ENCODE results near the gene NFATC2IP.

NFATC2IP gene

GRCh38 chr16:28950648-28951409 lies at the start of gene NFATC2IP:
TSS of gene NFATC2IP (plus strand) at chr16:28950937. CDS start at chr16:28951012, 75 bp downstream.
- peak within 1 kb of the TSS; percentile 86 for H3K27ac Mint-ChIP-seq
- H3K36me3 Mint-ChIP-seq (ENCODE audit: low read depth): peaks cover 50% of the 10 kb centered on the region
- peaks cover 36% of the 10 kb centered on the region for H3K4me1 Mint-ChIP-seq (ENCODE audit: low read depth)
- H3K9me3 Mint-ChIP-seq: no peaks in the 10 kb centered on the region
- intact Hi-C loops (cut with micrococcal nuclease): loop anchor here (1.0 to 2.0 kb wide), 4 partner anchors 23 to 128 kb away; partner anchors contain the start of genes ATXN2L, SPNS1 and TUFM
- peak within 1 kb of the TSS; percentile 89 for H3K4me3 Mint-ChIP-seq
- H3K27me3 Mint-ChIP-seq: peaks cover 6% of the 10 kb centered on the region

- H3K36me3 Mint-ChIP-seq (ENCODE audit: low read depth): peaks cover 35% of the 10 kb centered on the region
- peaks cover 20% of the 10 kb centered on the region for H3K4me1 Mint-ChIP-seq (ENCODE audit: low read depth)
- no peaks in the 10 kb centered on the region for H3K9me3 Mint-ChIP-seq
- no peaks in the 10 kb centered on the region for H3K27me3 Mint-ChIP-seq
- H3K27ac Mint-ChIP-seq: no peak overlapping the region
- intact Hi-C loops (cut with micrococcal nuclease): no loop called here
- no peak overlapping the region for H3K4me3 Mint-ChIP-seq
Observed at GRCh38 chr16:28901862-28902261, 48.9 kb upstream of the NFATC2IP start.

- Mint-ChIP-seq H3K27me3 (no peaks in the 10 kb centered on the region), H3K36me3 (ENCODE audit: low read depth) (peaks cover 43% of the 10 kb centered on the region), H3K4me3 (no peak overlapping the region), H3K9me3 (no peaks in the 10 kb centered on the region), H3K27ac (peak overlapping the region; percentile 26), H3K4me1 (ENCODE audit: low read depth) (peaks cover 20% of the 10 kb centered on the region)
- intact Hi-C loops (cut with micrococcal nuclease): no loop called here
Observed at GRCh38 chr16:28902909-28903308, 47.8 kb upstream of the NFATC2IP start.

GRCh38 chr16:28903344-28904042 lies 47.2 kb upstream of the NFATC2IP start:
- Mint-ChIP-seq H3K9me3 (no peaks in the 10 kb centered on the region), H3K4me3 (no peak overlapping the region), H3K4me1 (ENCODE audit: low read depth) (peaks cover 20% of the 10 kb centered on the region), H3K27me3 (no peaks in the 10 kb centered on the region), H3K27ac (no peak overlapping the region), H3K36me3 (ENCODE audit: low read depth) (peaks cover 49% of the 10 kb centered on the region)
- intact Hi-C loops (cut with micrococcal nuclease): no loop called here

GRCh38 chr16:28904363-28904762 lies 46.4 kb upstream of the NFATC2IP start:
- no peak overlapping the region for H3K4me3 Mint-ChIP-seq
- intact Hi-C loops (cut with micrococcal nuclease): no loop called here
- no peaks in the 10 kb centered on the region for H3K27me3 Mint-ChIP-seq
- peaks cover 20% of the 10 kb centered on the region for H3K4me1 Mint-ChIP-seq (ENCODE audit: low read depth)
- no peaks in the 10 kb centered on the region for H3K9me3 Mint-ChIP-seq
- no peak overlapping the region for H3K27ac Mint-ChIP-seq
- H3K36me3 Mint-ChIP-seq (ENCODE audit: low read depth): peaks cover 57% of the 10 kb centered on the region

- H3K4me3 Mint-ChIP-seq: no peak overlapping the region
- intact Hi-C loops (cut with micrococcal nuclease): no loop called here
Observed at GRCh38 chr16:28904828-28905227, 45.9 kb upstream of the NFATC2IP start.

GRCh38 chr16:28905229-28905754 lies 45.4 kb upstream of the NFATC2IP start:
- Mint-ChIP-seq H3K4me1 (ENCODE audit: low read depth) (peaks cover 20% of the 10 kb centered on the region), H3K4me3 (no peak overlapping the region), H3K36me3 (ENCODE audit: low read depth) (peaks cover 67% of the 10 kb centered on the region), H3K27me3 (no peaks in the 10 kb centered on the region), H3K27ac (no peak overlapping the region), H3K9me3 (no peaks in the 10 kb centered on the region)
- intact Hi-C loops (cut with micrococcal nuclease): no loop called here

More at GRCh38 chr16:28904828-28905227, 45.9 kb upstream of the NFATC2IP start:
- H3K4me1 Mint-ChIP-seq (ENCODE audit: low read depth): peaks cover 20% of the 10 kb centered on the region
- H3K36me3 Mint-ChIP-seq (ENCODE audit: low read depth): peaks cover 62% of the 10 kb centered on the region
- no peaks in the 10 kb centered on the region for H3K9me3 Mint-ChIP-seq
- no peaks in the 10 kb centered on the region for H3K27me3 Mint-ChIP-seq
- no peak overlapping the region for H3K27ac Mint-ChIP-seq

- Mint-ChIP-seq H3K9me3 (no peaks in the 10 kb centered on the region), H3K4me3 (no peak overlapping the region), H3K4me1 (ENCODE audit: low read depth) (peaks cover 20% of the 10 kb centered on the region), H3K27ac (no peak overlapping the region), H3K27me3 (no peaks in the 10 kb centered on the region), H3K36me3 (ENCODE audit: low read depth) (peaks cover 72% of the 10 kb centered on the region)
- intact Hi-C loops (cut with micrococcal nuclease): no loop called here
Observed at GRCh38 chr16:28905800-28906372, 44.9 kb upstream of the NFATC2IP start.

GRCh38 chr16:28910086-28911031 lies 40.4 kb upstream of the NFATC2IP start:
- Mint-ChIP-seq H3K4me3 (no peak overlapping the region), H3K9me3 (no peaks in the 10 kb centered on the region), H3K27me3 (no peaks in the 10 kb centered on the region), H3K36me3 (ENCODE audit: low read depth) (peaks cover 97% of the 10 kb centered on the region), H3K4me1 (ENCODE audit: low read depth) (no peaks in the 10 kb centered on the region), H3K27ac (no peak overlapping the region)
- intact Hi-C loops (cut with micrococcal nuclease): no loop called here

- no peak overlapping the region for H3K4me3 Mint-ChIP-seq
- intact Hi-C loops (cut with micrococcal nuclease): no loop called here
- peaks cover 95% of the 10 kb centered on the region for H3K36me3 Mint-ChIP-seq (ENCODE audit: low read depth)
Observed at GRCh38 chr16:28912558-28912957, 38.2 kb upstream of the NFATC2IP start.

GRCh38 chr16:28913946-28914724 lies 36.6 kb upstream of the NFATC2IP start:
- no peak overlapping the region for H3K4me3 Mint-ChIP-seq
- H3K9me3 Mint-ChIP-seq: no peaks in the 10 kb centered on the region
- peaks cover 95% of the 10 kb centered on the region for H3K36me3 Mint-ChIP-seq (ENCODE audit: low read depth)
- intact Hi-C loops (cut with micrococcal nuclease): no loop called here
- no peaks in the 10 kb centered on the region for H3K4me1 Mint-ChIP-seq (ENCODE audit: low read depth)
- H3K27me3 Mint-ChIP-seq: no peaks in the 10 kb centered on the region
- no peak overlapping the region for H3K27ac Mint-ChIP-seq

More at GRCh38 chr16:28912558-28912957, 38.2 kb upstream of the NFATC2IP start:
- Mint-ChIP-seq H3K27me3 (no peaks in the 10 kb centered on the region), H3K27ac (no peak overlapping the region), H3K4me1 (ENCODE audit: low read depth) (no peaks in the 10 kb centered on the region), H3K9me3 (no peaks in the 10 kb centered on the region)

GRCh38 chr16:28915181-28915580 lies 35.6 kb upstream of the NFATC2IP start:
- H3K36me3 Mint-ChIP-seq (ENCODE audit: low read depth): peaks cover 95% of the 10 kb centered on the region
- no peaks in the 10 kb centered on the region for H3K9me3 Mint-ChIP-seq
- no peak overlapping the region for H3K27ac Mint-ChIP-seq
- H3K4me1 Mint-ChIP-seq (ENCODE audit: low read depth): no peaks in the 10 kb centered on the region
- intact Hi-C loops (cut with micrococcal nuclease): no loop called here
- no peak overlapping the region for H3K4me3 Mint-ChIP-seq
- no peaks in the 10 kb centered on the region for H3K27me3 Mint-ChIP-seq
